Activated T-cell treated with anti-CD3 and anti-CD28 coated beads for 24 hours (primary cell): ENCODE results near the gene CFLAR.

Experiments used
- DNase-seq: peaks from one replicate; pipeline ENCODE4 v3.0.0-alpha.2; 2020; ENCODE audit warnings: low read depth

Gene CFLAR

DNA sequence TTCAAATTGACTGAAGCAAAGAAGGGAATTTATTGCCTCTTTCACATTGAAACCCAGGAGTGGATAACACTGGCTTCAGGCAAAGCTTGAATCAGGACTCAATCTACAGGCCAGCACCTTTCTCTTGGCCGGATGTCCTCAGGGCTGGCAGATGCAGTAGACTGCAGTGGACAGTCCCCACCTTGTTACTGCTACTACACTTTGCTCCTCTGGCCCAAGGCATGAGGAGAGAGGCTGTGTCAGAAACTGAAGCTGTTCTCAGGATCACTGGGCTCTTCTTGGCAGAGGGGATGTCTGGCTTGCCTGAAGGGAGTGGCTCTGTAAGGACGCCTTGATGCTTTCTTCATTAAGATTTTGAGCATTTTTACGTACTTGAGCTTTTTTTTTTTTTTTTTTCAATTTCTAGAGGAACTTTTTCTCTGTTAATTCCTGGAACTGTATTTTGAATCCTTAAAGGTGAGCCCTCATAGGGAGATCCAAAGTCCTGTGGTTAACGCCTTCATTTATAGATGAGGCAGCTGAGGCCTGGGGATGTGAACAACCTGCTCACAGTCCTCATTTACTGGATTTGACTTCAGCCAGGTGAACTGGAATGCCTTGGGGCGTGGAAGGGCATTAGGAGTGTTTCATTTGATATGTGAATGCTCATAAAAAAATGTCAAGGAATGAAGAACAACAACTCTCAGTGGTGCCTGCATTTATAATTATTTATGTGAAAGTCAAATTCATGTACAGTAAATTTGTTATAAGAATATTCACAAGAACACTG is 103.5 kb downstream of the CFLAR start:
- DNase-seq, result no peak

GRCh38 chr2:201220102-201220570 is 104.2 kb downstream of the CFLAR start:
- DNase-seq, result no peak

DNA sequence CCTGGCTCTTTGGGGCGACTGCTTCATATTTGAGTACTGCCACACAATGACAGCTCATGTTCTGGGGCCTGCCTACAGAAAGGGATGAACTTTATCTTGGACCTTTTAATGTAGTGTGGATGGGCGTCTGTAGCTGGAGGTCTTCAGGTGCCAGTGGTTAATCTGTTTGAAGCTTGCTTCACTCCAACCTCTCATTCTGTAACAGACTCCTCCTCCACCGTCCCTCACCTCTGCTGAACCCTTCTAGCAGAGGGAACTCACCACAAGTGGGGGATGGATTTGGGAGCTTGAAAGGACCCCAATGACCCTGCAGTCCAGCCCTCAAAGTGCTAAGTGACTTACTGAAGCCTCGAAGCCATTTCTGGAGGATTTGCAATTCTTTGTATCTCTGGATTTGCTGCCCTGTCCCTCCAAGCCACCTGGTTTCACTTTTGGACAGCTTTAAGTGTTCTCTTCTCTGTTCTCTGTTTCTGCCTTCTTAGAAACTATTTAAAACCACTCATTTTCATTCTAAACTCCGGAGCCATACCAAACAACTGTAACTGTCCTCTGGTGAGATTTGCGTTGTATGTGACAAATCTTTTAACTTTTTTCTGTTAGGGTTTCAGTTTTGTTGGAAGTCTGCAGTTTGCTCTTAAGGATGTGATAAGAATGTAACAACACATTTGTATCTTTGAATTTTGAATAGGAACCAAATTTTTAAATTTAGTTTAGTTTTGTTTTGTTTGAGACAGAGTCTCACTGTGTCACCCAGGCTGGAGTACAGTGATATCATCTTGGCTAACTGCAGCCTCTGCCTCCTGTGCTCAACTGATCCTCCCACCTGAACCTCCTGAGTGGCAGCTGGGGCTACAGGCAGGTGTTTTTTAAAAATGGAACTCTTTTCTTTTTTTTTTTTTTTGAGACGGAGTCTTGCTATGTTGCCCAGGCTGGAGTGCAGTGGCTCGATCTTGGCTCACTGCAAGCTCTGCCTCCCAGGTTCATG is 107.4 kb downstream of the CFLAR start:
- DNase-seq, result no peak
